GM23338 (cell line): Measurements from ENCODE around the gene PPP2R5E. TPM values are rescaled to one million over a fixed set of nuclear protein-coding genes. Genes with fewer than 3 reads are reported as not detected.
A peak's percentile ranks its signal among the peaks of the same experiment; 100 is the strongest.

Experiments
- ATAC-seq: fragments of 200-7000 bp; cut with Tn5 transposase; 3 replicates; pipeline ENCODE4 v1.9.1; 2020
- DNase-seq: peaks from one replicate; pipeline ENCODE4 v3.0.0-alpha.2; 2015; ENCODE audit warnings: low spot score
- H2AFZ ChIP-seq: fragments of 200-600 bp; sonication (generic); 2 replicates; pipeline ENCODE4 v1.8.0; 2016; ENCODE audit warnings: antibody characterized with exemption, mild to moderate bottlenecking, moderate library complexity
- H3F3A ChIP-seq: fragments of 200-600 bp; sonication (generic); replicated peaks from 2 replicates; pipeline ENCODE4 v1.8.0; 2017; ENCODE audit warnings: antibody characterized with exemption, mixed run types, low read depth
- H3K27ac ChIP-seq: fragments of 200-600 bp; sonication (generic); 2 replicates; pipeline ENCODE4 v1.6.1; 2016; ENCODE audit warnings: low read depth
- H3K27me3 ChIP-seq: fragments of 200-600 bp; sonication (generic); 2 replicates; pipeline ENCODE4 v1.8.0; 2016; ENCODE audit warnings: mild to moderate bottlenecking, mixed run types, moderate library complexity; ENCODE audit not compliant: insufficient read depth
- H3K36me3 ChIP-seq: fragments of 200-600 bp; sonication (generic); 2 replicates; pipeline ENCODE4 v1.8.0; 2016; ENCODE audit warnings: mild to moderate bottlenecking; ENCODE audit not compliant: insufficient read depth
- H3K4me1 ChIP-seq: fragments of 200-600 bp; sonication (generic); 2 replicates; pipeline ENCODE4 v1.8.0; 2016; ENCODE audit warnings: mild to moderate bottlenecking, moderate library complexity; ENCODE audit not compliant: insufficient read depth
- H3K4me2 ChIP-seq: fragments of 200-600 bp; sonication (generic); 2 replicates; pipeline ENCODE4 v1.7.1; 2017; ENCODE audit warnings: mixed run types
- H3K4me3 ChIP-seq: fragments of 200-600 bp; sonication (generic); 2 replicates; pipeline ENCODE4 v1.6.1; 2016; ENCODE audit warnings: mixed run types
- H3K79me2 ChIP-seq: fragments of 200-600 bp; sonication (generic); replicated peaks from 2 replicates; pipeline ENCODE4 v1.8.0; 2017; ENCODE audit warnings: mild to moderate bottlenecking; ENCODE audit not compliant: insufficient read depth
- H3K9me2 ChIP-seq: fragments of 200-600 bp; sonication (generic); 2 replicates; pipeline ENCODE4 v1.8.0; 2017; ENCODE audit not compliant: insufficient read depth
- H4K20me1 ChIP-seq: fragments of 200-600 bp; sonication (generic); replicated peaks from 2 replicates; pipeline ENCODE4 v1.8.0; 2017; ENCODE audit warnings: mild to moderate bottlenecking; ENCODE audit not compliant: insufficient read depth
- H3K27ac Mint-ChIP-seq: 2 replicates; pipeline ENCODE4 v1.8.0; 2020; ENCODE audit warnings: inconsistent platforms, mild to moderate bottlenecking, moderate library complexity, mixed read lengths
- H3K27me3 Mint-ChIP-seq: 3 replicates; pipeline ENCODE4 v1.8.0; 2022; ENCODE audit warnings: low read depth, mild to moderate bottlenecking, moderate library complexity, mixed read lengths, inconsistent platforms; ENCODE audit not compliant: insufficient read depth, poor library complexity
- H3K36me3 Mint-ChIP-seq: 3 replicates; pipeline ENCODE4 v1.8.0; 2021; ENCODE audit warnings: low read depth, mild to moderate bottlenecking, inconsistent platforms, moderate library complexity, mixed read lengths
- H3K4me1 Mint-ChIP-seq: 3 replicates; pipeline ENCODE4 v1.8.0; 2020; ENCODE audit warnings: mild to moderate bottlenecking, inconsistent platforms, mixed read lengths
- H3K4me3 Mint-ChIP-seq: 3 replicates; pipeline ENCODE4 v1.8.0; 2021; ENCODE audit warnings: moderate library complexity, mild to moderate bottlenecking, inconsistent platforms, mixed read lengths
- H3K9me3 Mint-ChIP-seq: 3 replicates; pipeline ENCODE4 v1.8.0; 2020; ENCODE audit warnings: moderate library complexity, mild to moderate bottlenecking, inconsistent platforms, mixed read lengths
- CREB1 ChIP-seq: fragments of 250-450 bp; sonication (Bioruptor Pico); IDR thresholded peaks from 2 replicates; pipeline ENCODE4 v1.5.0; 2020; ENCODE audit warnings: low read depth, mild to moderate bottlenecking, moderate library complexity
- EZH2 ChIP-seq: fragments of 200-600 bp; sonication (generic); IDR thresholded peaks from one replicate; pipeline ENCODE4 v1.8.0; 2017; ENCODE audit warnings: antibody characterized with exemption, mild to moderate bottlenecking, low read depth; ENCODE audit not compliant: unreplicated experiment
- JUNB ChIP-seq: IDR thresholded peaks from one replicate; pipeline ENCODE4 v1.6.1; 2016; ENCODE audit warnings: antibody characterized with exemption; ENCODE audit not compliant: unreplicated experiment
- POLR2AphosphoS5 ChIP-seq: IDR thresholded peaks from 2 replicates; pipeline ENCODE4 v1.6.1; 2016; ENCODE audit warnings: antibody characterized with exemption, low read depth
- ZNF331 ChIP-seq: fragments of 250-450 bp; sonication (Bioruptor Pico); IDR thresholded peaks from 2 replicates; pipeline ENCODE4 v1.5.0; 2020; ENCODE audit warnings: low read depth, mild to moderate bottlenecking, moderate library complexity
- polyA plus RNA-seq: library from polyadenylated mRNA; unstranded; fragments of >200 nt; fragmentation: Nextera tagmentation; extraction: Ambion mirVana; gene quantifications from 2 replicates; pipeline ENCODE4 v1.2.1, GENCODE V29; 2016
- total RNA-seq: library from RNA; depleted of rRNA; stranded (reverse); fragments of >200 nt; shearing (Covaris generic); gene quantifications from 2 replicates; pipeline ENCODE4 v1.2.3, GENCODE V29; 2014
- TF ChIP-seq, protein P1 (sequence below), 2 experiments: fragments of 200-600 bp in 1 of 2; sonication (generic) in 1 of 2; conservative IDR thresholded peaks; 2 replicates each; pipeline versions ENCODE4 v1.5.1 to v1.6.1; 2016 to 2017; ENCODE audit warnings: antibody characterized with exemption in 2 of 2, low read depth in 2 of 2, mild to moderate bottlenecking in 2 of 2, moderate library complexity in 1 of 2
- TF ChIP-seq, protein P2 (sequence below): IDR thresholded peaks from 2 replicates; pipeline ENCODE4 v1.6.1; 2016; ENCODE audit warnings: antibody characterized with exemption

PPP2R5E gene
- total and polyA plus RNA-seq, 2 experiments from 2014 or later, result 40.9 to 45.5 TPM

DNA sequence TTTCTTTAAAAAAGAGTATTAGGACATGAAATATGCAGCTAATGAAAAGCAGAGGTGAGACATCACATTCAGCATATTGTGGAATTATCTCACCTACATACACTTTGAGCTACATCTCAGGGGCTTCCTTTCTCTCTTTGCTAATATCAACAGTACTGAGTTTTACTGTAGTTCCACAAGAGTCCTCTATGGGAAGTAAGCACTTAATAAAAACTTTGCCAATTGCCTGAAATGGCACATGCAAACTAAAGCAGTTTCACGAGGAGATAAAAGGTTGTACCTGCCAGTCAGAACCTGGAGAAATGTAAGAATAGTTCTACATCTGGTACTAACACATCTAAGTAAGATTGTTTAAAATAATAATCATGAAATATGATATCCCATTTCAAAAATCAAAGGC, 150.9 kb downstream of the PPP2R5E start:
- no peak for DNase-seq

DNA sequence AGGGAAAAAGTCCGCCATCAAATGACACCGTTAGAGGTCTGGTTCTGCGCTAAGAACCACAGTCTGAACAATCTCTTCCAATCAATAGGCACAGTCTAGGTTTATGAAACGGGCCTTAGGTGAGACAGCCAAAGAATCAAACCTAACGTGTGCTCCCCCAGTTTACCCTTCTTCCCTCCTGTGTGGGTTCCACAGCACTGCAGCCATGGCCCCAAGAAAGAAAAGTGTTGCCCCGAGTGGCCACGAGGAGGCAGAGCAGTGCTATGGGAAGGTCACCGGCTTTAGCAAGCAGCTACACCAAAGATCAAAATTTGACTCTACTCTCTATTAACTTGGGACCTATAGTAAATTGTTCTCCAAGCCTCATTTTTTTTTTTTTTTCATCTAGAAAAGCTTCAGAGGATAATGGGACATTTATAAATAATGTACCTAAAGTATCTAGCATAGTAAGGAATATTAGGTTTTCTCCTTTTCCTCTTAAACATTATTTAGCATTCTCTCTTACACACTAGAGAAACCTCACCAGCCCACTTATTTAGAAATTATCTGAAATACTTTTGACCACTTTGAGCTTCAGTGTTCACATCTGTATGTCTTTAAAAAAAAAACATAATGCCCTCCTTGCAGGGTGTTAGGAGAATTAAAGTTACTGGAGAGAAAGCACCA, 154.3 kb downstream of the PPP2R5E start:
- Histone ChIP-seq H3F3A (no peaks in the 10 kb centered on the region), H3K36me3 (peaks cover 20% of the 10 kb centered on the region), H3K4me1 (no peaks in the 10 kb centered on the region), H2AFZ (no peak overlapping the region), H4K20me1 (peaks cover 7% of the 10 kb centered on the region; the same call in 1 of the 2 replicates), H3K4me2 (no peak overlapping the region), H3K4me3 (no peak overlapping the region), H3K9me2 (no peaks in the 10 kb centered on the region), H3K27me3 (no peaks in the 10 kb centered on the region), H3K79me2 (no peaks in the 10 kb centered on the region; the same call in 1 of the 2 replicates), H3K27ac (no peak overlapping the region)
- H3K9me3 Mint-ChIP-seq, result no peaks in the 10 kb centered on the region
- peaks cover 56% of the 10 kb centered on the region for H3K36me3 Mint-ChIP-seq
- H3K4me1 Mint-ChIP-seq, result no peaks in the 10 kb centered on the region
- peaks cover 5% of the 10 kb centered on the region for H3K27me3 Mint-ChIP-seq
- ATAC-seq (peak; percentile 97), DNase-seq (peak; percentile 81)
- TF ChIP-seq, protein P1, sequence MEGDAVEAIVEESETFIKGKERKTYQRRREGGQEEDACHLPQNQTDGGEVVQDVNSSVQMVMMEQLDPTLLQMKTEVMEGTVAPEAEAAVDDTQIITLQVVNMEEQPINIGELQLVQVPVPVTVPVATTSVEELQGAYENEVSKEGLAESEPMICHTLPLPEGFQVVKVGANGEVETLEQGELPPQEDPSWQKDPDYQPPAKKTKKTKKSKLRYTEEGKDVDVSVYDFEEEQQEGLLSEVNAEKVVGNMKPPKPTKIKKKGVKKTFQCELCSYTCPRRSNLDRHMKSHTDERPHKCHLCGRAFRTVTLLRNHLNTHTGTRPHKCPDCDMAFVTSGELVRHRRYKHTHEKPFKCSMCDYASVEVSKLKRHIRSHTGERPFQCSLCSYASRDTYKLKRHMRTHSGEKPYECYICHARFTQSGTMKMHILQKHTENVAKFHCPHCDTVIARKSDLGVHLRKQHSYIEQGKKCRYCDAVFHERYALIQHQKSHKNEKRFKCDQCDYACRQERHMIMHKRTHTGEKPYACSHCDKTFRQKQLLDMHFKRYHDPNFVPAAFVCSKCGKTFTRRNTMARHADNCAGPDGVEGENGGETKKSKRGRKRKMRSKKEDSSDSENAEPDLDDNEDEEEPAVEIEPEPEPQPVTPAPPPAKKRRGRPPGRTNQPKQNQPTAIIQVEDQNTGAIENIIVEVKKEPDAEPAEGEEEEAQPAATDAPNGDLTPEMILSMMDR (conservative IDR thresholded peaks at IDR 0.05; ENCODE audit: low read depth in 2 of 2), result peak; percentile 85 to 92
- no peak for TF ChIP-seq ZNF331
- no peak overlapping the region for H3K4me3 Mint-ChIP-seq
- H3K27ac Mint-ChIP-seq, result no peak overlapping the region

More for the DNA sequence above, 150.9 kb downstream of the PPP2R5E start:
- Histone ChIP-seq H3K27me3 (no peaks in the 10 kb centered on the region), H3K79me2 (no peaks in the 10 kb centered on the region; the same call in 1 of the 2 replicates), H3K4me1 (no peaks in the 10 kb centered on the region), H3K9me2 (no peaks in the 10 kb centered on the region), H3K27ac (no peak overlapping the region), H2AFZ (no peak overlapping the region), H3F3A (no peaks in the 10 kb centered on the region), H3K4me2 (no peak overlapping the region), H3K4me3 (no peak overlapping the region), H3K36me3 (peaks cover 14% of the 10 kb centered on the region), H4K20me1 (no peaks in the 10 kb centered on the region)
- TF ChIP-seq CREB1 (CRISPR knock-in tag) (no peak), POLR2AphosphoS5 (no peak), JUNB (no peak), EZH2 (no peak)
- TF ChIP-seq, protein P2, sequence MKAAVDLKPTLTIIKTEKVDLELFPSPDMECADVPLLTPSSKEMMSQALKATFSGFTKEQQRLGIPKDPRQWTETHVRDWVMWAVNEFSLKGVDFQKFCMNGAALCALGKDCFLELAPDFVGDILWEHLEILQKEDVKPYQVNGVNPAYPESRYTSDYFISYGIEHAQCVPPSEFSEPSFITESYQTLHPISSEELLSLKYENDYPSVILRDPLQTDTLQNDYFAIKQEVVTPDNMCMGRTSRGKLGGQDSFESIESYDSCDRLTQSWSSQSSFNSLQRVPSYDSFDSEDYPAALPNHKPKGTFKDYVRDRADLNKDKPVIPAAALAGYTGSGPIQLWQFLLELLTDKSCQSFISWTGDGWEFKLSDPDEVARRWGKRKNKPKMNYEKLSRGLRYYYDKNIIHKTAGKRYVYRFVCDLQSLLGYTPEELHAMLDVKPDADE, result no peak
- TF ChIP-seq, protein P1 (conservative IDR thresholded peaks at IDR 0.05; ENCODE audit: low read depth in 2 of 2), result no peak
- peaks cover 46% of the 10 kb centered on the region for H3K36me3 Mint-ChIP-seq
- no peak overlapping the region for H3K27ac Mint-ChIP-seq
- no peak overlapping the region for H3K4me3 Mint-ChIP-seq
- H3K4me1 Mint-ChIP-seq, result no peaks in the 10 kb centered on the region; the same call in 2 of the 3 replicates
- peaks cover 5% of the 10 kb centered on the region for H3K27me3 Mint-ChIP-seq
- no peaks in the 10 kb centered on the region for H3K9me3 Mint-ChIP-seq
- no peak for ATAC-seq
